ENCODE results near the gene CDC14C.

Gene CDC14C

GRCh38 chr7:48880851-48881250 is 43.5 kb upstream of the CDC14C start:
- H3K9me3 ChIP-seq (ENCODE audit: low read length), result no peaks in the 10 kb centered on the region
- no peak overlapping the region for H3K4me3 ChIP-seq (ENCODE audit: low read depth, low read length, poor library complexity, severe bottlenecking)
- H4K20me1 ChIP-seq (ENCODE audit: insufficient read depth, low read length), result no peaks in the 10 kb centered on the region
- no peak overlapping the region for H3K4me2 ChIP-seq (ENCODE audit: low read length)
- H2AFZ ChIP-seq (ENCODE audit: low read length), result no peak overlapping the region
- H3K79me2 ChIP-seq (ENCODE audit: insufficient read depth, low read length), result no peaks in the 10 kb centered on the region
- H3K27ac ChIP-seq (ENCODE audit: low read depth, low read length, poor library complexity, severe bottlenecking), result no peak overlapping the region
- no peaks in the 10 kb centered on the region for H3K4me1 ChIP-seq (ENCODE audit: insufficient read depth, low read length, severe bottlenecking)
- H3F3A ChIP-seq (ENCODE audit: insufficient read depth, low read length), result no peaks in the 10 kb centered on the region
- H3K9me2 ChIP-seq (ENCODE audit: low read depth, low read length), result 0 out of 2 replicates have a peak, but pooled peaks cover 5% of the 10 kb centered on the region
- TF ChIP-seq EZH2 (IDR thresholded peaks at IDR 0.05; ENCODE audit: borderline replicate concordance, low read length), result no peak
- TF ChIP-seq, protein P1, sequence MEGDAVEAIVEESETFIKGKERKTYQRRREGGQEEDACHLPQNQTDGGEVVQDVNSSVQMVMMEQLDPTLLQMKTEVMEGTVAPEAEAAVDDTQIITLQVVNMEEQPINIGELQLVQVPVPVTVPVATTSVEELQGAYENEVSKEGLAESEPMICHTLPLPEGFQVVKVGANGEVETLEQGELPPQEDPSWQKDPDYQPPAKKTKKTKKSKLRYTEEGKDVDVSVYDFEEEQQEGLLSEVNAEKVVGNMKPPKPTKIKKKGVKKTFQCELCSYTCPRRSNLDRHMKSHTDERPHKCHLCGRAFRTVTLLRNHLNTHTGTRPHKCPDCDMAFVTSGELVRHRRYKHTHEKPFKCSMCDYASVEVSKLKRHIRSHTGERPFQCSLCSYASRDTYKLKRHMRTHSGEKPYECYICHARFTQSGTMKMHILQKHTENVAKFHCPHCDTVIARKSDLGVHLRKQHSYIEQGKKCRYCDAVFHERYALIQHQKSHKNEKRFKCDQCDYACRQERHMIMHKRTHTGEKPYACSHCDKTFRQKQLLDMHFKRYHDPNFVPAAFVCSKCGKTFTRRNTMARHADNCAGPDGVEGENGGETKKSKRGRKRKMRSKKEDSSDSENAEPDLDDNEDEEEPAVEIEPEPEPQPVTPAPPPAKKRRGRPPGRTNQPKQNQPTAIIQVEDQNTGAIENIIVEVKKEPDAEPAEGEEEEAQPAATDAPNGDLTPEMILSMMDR (IDR thresholded peaks at IDR 0.05; ENCODE audit: low read length), result no peak
- no peaks in the 10 kb centered on the region for H3K36me3 ChIP-seq (ENCODE audit: insufficient read depth, low read length)
- H3K27me3 ChIP-seq (ENCODE audit: insufficient read depth, low read length), result no peaks in the 10 kb centered on the region
- H3K9ac ChIP-seq (ENCODE audit: low read length), result no peak overlapping the region

DNA sequence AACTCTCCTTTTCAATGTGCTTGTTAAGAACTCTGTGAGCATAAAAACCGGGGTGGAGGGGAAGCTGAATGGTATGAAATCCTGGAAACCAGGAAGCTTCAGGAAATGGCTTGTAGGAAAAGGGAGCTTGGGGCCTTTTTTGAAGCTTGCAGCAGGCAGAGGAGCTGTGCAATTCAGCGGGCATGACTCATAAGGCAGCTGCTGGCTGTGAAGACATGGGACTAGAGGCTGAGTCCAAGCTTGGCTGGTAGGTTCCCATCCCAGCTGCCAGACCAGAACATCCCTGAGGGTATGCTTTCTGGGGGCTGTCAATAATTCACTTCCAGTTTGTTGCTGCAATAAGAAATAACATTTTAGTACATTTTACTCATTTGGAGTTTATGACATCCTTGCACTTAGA is 36.8 kb upstream of the CDC14C start:
- Histone ChIP-seq H3K4me1 (ENCODE audit: insufficient read depth, low read length, severe bottlenecking) (no peaks in the 10 kb centered on the region), H3K79me2 (ENCODE audit: insufficient read depth, low read length) (no peaks in the 10 kb centered on the region), H3F3A (ENCODE audit: insufficient read depth, low read length) (no peaks in the 10 kb centered on the region), H3K4me2 (ENCODE audit: low read length) (no peak overlapping the region), H4K20me1 (ENCODE audit: insufficient read depth, low read length) (no peaks in the 10 kb centered on the region), H3K27me3 (ENCODE audit: insufficient read depth, low read length) (no peaks in the 10 kb centered on the region), H3K36me3 (ENCODE audit: insufficient read depth, low read length) (no peaks in the 10 kb centered on the region), H3K9ac (ENCODE audit: low read length) (no peak overlapping the region), H2AFZ (ENCODE audit: low read length) (no peak overlapping the region), H3K27ac (ENCODE audit: low read depth, low read length, poor library complexity, severe bottlenecking) (no peak overlapping the region), H3K9me2 (ENCODE audit: low read depth, low read length) (no peaks in the 10 kb centered on the region), H3K4me3 (ENCODE audit: low read depth, low read length, poor library complexity, severe bottlenecking) (no peak overlapping the region), H3K9me3 (ENCODE audit: low read length) (no peaks in the 10 kb centered on the region)
- no peak for TF ChIP-seq EZH2 (IDR thresholded peaks at IDR 0.05; ENCODE audit: borderline replicate concordance, low read length)
- TF ChIP-seq, protein P1 (IDR thresholded peaks at IDR 0.05; ENCODE audit: low read length), result no peak

- Histone ChIP-seq H3F3A (ENCODE audit: insufficient read depth, low read length) (no peaks in the 10 kb centered on the region), H4K20me1 (ENCODE audit: insufficient read depth, low read length) (no peaks in the 10 kb centered on the region), H3K4me3 (ENCODE audit: low read depth, low read length, poor library complexity, severe bottlenecking) (no peak overlapping the region), H3K36me3 (ENCODE audit: insufficient read depth, low read length) (no peaks in the 10 kb centered on the region), H3K27me3 (ENCODE audit: insufficient read depth, low read length) (no peaks in the 10 kb centered on the region), H2AFZ (ENCODE audit: low read length) (no peak overlapping the region), H3K79me2 (ENCODE audit: insufficient read depth, low read length) (no peaks in the 10 kb centered on the region), H3K9me3 (ENCODE audit: low read length) (no peaks in the 10 kb centered on the region), H3K4me1 (ENCODE audit: insufficient read depth, low read length, severe bottlenecking) (no peaks in the 10 kb centered on the region), H3K4me2 (ENCODE audit: low read length) (no peak overlapping the region), H3K9me2 (ENCODE audit: low read depth, low read length) (no peaks in the 10 kb centered on the region), H3K9ac (ENCODE audit: low read length) (no peak overlapping the region), H3K27ac (ENCODE audit: low read depth, low read length, poor library complexity, severe bottlenecking) (no peak overlapping the region)
- TF ChIP-seq, protein P1 (IDR thresholded peaks at IDR 0.05; ENCODE audit: low read length), result peak; percentile 49; the same call in 1 of the 2 replicates
- TF ChIP-seq EZH2 (IDR thresholded peaks at IDR 0.05; ENCODE audit: borderline replicate concordance, low read length), result no peak
Observed at GRCh38 chr7:48894574-48894973, 29.8 kb upstream of the CDC14C start.

Data from OCI-LY1 (cell line).